ENCODE results near the gene F2RL1.

GRCh38 chr5:76867827-76868693 is 49.2 kb downstream of the F2RL1 start:
- no peak for TF ChIP-seq REST (IDR thresholded peaks at IDR 0.05; ENCODE audit: insufficient read depth in 1 of 2, low read depth in 2 of 2, low read length in 2 of 2)
- TF ChIP-seq TAF1 (IDR thresholded peaks at IDR 0.05; ENCODE audit: borderline replicate concordance, insufficient read depth, low read length) = no peak
- TF ChIP-seq POLR2AphosphoS5 (IDR thresholded peaks at IDR 0.05; ENCODE audit: low read depth, low read length) = no peak
- TF ChIP-seq SIN3A (IDR thresholded peaks at IDR 0.05; ENCODE audit: borderline replicate concordance, insufficient read depth, low read length) = no peak
